HG02798 (cell line): Measurements from ENCODE around the gene CDK5RAP2.

Experiments used
- ATAC-seq: cut with Tn5 transposase; IDR thresholded peaks from one replicate; pipeline ENCODE4 v1.9.1; 2021; ENCODE audit warnings: mild to moderate bottlenecking; ENCODE audit not compliant: unreplicated experiment, poor library complexity

The CDK5RAP2 gene

DNA sequence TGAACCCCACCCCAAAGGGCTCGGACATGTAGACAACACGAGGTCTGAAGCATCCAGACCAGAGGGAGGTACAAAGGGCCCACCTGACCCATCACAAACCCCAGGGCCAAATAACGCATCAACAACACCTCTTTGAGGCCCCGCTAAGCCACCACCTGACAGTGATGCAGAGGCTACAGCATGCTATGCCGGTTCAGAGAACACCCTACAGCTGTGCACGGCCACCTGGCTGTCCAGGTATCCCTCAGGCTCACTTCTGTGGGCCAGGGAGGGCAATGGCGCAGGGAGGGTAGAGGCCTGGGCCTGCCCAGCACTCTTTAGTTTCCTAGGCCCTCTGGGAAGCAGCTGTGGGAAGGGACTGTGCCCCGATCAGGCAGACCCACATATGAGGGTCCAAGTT, 190.1 kb downstream of the CDK5RAP2 start:
- ATAC-seq: no peak

DNA sequence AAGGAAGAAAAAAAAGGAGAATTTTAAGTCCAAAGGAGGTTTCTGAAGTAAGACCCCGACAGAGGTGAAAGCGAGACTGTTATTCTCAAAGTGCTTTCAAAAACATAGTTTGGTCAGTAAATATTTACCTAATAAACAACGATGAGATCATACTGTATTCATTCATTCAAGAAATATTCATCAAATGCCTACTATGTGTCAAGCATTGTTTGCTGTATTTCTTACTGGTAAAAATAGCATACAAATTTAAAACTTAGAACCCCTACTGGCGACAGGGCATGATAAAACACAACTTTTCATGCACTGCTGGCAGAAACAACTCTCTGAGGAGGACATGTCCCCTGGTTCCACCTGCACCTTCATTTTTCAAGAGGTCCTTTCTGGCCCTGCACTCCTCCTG, 190.7 kb downstream of the CDK5RAP2 start:
- no peak for ATAC-seq

GRCh38 chr9:120388003-120388855, 191.7 kb downstream of the CDK5RAP2 start:
- no peak for ATAC-seq

DNA sequence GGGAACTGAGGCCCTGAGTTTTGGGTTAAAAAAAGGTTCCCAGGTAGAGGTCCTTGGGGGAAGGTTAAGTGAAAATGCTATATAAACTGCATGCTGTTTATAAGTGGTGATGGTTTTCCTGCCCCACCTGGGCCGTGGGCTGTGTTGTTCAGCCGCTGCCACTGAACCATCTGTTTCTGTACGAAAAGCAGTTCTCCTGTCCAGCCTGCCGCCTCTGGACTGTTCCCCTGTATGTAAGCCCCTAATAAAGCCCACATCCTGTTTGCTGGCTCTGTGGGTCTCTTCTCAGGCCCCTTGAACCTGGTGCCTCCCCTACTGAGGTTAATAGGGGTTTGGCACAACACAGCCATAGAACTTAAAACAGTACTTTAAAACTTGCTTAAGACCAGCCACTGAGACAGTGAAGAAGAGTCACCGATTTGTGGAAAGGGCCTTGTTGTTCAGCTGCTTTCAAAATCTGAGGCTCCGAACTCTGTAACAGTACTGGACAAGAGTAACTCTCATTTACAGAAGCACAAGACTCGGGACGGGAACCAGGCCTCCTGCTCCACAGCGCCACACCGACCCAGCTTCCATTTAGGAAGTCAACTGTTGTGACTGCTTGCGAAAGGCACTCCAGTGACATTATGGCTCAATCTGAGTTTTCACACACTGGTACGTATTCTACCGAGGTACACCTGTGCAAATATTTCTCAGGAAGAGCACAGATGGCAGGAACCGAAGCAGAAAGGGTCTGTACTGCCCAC, 192.5 kb downstream of the CDK5RAP2 start:
- no peak for ATAC-seq

- ATAC-seq: no peak
Observed at GRCh38 chr9:120386390-120387131, 193.4 kb downstream of the CDK5RAP2 start.

DNA sequence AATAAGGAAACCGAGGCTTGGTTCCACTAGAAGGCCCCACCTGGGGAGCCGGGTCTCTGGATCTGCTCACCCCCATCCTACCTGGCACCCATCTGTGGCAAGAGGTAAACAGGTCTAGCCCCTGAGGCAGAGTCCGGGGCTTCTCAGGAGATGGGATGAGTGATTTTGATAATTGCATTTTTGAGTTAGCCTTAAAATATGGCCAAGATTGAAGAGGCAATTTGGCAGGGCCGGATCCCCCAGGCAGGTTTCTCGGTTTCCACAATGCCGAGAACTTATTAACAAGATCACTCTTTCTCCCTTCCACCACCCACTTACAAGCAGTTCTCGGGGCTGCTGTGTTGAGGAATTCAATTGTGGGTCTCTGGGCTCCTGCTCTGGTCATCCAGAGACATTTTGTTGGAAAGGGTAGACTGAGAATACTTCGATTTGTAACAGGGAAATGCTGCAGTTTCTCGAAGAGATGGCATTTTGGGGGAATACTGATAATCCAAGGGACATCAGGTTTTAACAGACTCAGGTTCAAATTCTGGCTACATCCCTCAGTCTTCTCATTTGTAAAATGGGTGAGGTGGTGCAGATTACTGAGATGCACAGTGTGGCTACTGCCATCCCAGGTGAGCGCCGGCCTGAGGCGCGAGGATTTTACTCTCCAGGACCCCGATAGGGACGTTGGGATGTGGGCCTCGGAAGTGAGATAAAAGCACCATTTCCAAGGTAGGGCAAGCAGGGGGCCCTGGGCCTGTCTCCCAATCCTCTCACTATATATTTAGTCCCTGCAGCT, 194.2 kb downstream of the CDK5RAP2 start:
- no peak for ATAC-seq

DNA sequence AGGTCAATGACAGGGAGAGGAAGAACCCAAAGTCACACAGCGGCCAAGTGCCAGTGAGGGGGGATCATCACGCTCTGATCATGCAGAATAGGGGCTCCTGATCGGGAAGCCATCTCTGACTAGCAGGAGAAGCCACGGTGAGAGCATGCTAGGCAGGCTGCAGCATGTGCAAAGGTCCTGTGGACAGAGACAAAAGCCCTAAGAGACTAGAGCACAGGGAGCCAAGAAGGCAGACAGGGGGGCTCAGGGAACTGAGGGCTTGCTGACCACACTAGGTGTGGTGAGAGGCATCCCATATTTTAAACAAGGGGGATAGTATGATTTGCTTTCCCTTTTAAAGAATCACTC, 195.1 kb downstream of the CDK5RAP2 start:
- no peak for ATAC-seq

GRCh38 chr9:120383999-120384924, 195.7 kb downstream of the CDK5RAP2 start:
- no peak for ATAC-seq

DNA sequence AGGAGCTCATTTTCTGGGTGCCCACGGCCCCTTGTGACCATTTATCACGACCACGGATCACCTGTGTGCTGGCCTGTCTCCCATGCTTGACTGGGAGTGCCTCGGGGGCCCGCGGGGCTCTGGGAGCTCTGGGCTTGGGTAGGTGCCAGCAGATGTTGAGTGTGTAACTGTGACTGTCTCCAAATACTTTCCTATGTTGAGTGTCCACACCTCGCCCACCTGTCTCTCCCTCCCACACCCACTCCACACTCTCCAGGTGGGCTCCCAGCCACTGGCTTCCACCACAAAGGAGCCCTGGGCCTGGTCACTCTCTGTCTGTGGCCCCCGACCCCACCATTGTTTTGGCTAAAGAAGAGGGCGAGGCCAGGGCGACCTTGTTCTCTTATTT, 196.4 kb downstream of the CDK5RAP2 start:
- no peak for ATAC-seq

- no peak for ATAC-seq
Observed at GRCh38 chr9:120382453-120382852, 197.5 kb downstream of the CDK5RAP2 start.

GRCh38 chr9:120381839-120382238, 198.1 kb downstream of the CDK5RAP2 start:
- ATAC-seq: no peak

GRCh38 chr9:120379611-120380010, 200.4 kb downstream of the CDK5RAP2 start:
- ATAC-seq: no peak

DNA sequence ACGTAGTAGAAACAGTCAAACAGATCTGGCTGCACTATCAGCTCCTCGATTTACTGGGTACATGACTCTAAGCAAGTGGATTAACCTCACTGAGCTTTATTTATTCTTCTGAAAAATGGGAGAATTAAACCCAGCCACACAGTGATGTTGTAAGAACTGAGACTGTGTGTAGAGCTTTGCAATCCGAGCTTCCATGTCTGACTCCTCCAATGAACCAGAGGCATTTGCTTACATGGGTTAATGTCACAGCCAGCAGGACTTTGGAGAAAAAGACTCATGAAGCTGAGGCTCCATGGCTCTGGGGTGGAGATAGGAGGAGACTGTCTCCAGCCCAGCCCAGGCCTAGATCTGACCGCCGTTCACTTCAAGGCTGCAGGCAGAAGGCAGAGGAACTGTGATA, 201.3 kb downstream of the CDK5RAP2 start:
- no peak for ATAC-seq

DNA sequence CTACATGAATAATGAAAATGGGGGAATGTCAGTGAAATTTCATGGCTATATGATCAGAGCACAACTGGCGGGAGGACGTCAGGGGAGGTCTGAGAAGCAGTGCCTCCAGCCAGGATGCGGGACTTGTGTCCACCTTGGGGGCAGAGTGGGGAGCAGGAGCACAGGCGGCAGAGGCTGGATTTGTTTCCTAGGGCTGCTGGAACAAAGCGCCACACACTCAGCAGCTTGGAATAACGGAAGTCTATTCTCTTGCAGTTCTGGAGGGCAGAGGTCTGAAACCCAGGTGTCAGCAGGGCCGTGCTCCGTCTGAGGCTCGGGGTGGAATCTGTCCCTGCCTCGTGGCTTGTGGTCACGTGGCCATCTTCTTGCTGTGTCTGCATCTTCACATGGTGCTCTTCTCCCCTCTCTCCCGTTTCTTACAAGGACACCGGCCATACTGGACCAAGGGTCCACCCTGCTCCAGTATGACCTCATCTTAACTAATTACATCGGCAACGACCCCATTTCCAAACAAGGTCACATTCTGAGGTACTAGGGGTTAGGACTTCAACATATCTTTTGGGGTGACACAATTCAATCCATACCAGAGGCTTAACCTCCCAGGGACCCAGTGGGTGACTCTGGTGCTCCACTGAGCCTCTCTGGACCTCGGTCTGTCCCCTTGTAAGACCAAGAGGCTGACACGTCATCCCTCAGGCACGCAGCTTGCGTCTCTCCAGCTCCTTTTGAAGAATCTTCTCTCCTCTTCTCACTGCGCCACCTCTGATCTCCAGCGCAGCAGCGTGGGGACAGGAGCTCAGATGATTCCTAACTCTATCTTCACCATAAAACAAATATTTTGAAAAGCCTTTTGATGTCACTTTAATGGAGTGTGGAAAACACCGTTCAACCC, 202.5 kb downstream of the CDK5RAP2 start:
- ATAC-seq: no peak

DNA sequence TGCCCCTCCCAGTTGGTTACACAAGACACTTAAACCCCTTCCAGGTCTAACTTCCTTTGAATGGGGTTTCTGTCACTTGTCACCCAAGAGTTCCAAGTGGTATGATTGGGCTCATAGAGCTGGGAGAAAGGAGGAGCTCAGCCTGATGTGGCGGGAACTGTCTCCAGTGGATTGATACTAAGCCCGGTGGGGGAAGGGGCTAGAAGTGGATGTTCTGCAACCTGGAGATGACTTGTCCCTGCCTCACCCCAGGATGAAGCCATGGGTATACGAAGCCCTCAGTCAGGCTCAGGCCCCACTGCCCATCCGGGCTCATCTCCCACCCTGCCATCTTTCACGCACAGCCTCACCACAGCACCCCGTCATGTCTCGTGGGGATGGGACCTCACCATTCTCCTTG, 203.9 kb downstream of the CDK5RAP2 start:
- ATAC-seq: no peak

DNA sequence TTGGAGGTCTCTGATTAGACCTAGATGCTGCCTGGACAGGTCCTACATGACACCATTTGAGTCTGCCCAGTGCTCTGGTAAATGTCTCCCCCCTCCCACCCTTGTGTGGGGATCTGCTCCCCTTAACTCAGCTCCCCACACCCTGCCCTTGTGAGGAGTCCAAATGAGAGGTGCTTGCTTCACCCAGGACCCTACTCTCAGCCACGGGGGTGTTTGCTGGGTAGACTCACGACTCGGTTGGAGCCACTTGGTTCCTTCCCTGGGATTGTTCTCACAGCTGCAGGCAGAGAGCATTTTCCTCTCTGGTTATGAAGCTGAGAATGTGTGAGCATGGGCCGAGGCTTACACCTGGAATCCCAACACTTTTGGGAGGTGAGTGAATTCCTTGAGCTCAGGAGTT, 204.7 kb downstream of the CDK5RAP2 start:
- no peak for ATAC-seq

DNA sequence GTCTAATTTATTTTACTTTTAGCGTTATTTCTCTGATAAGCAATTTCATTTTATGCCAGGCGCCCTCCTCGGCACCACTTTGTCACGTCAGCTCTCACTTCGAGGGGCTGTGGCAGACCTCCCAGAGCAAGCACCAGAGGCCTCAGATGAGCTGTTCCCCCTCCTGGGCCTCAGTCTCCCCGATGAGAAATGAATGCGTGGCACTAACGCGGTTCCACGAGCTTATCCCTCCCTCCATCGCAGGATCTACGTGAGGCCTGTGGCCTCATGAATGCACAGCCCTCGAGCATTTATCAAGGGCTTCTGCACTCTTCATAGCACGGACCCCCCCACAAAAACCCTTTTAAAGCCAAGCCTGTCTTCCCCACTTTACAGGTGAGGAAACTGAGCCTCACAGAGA, 205.2 kb downstream of the CDK5RAP2 start:
- ATAC-seq: no peak

DNA sequence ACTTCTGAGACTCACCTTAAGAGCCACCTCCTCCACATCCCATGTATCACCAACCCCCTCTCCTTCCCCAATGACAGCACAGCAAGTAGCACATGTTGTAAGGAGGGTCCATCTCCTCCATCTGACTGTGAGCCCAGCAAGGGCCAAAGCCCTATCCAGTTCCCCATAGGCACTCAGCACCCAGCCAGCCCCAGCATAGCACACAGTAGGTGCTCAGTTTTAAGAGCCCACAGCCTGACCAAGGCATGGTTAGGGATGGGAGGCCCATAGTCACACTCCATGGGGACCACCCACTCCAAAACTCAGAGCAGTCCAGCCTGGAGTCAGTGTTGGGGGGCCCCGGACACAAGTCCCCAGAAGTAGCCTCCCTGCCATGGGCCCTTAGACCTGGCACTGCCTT, 205.7 kb downstream of the CDK5RAP2 start:
- ATAC-seq: no peak
